ENCODE data around the gene SPEG.

Gene SPEG

DNA sequence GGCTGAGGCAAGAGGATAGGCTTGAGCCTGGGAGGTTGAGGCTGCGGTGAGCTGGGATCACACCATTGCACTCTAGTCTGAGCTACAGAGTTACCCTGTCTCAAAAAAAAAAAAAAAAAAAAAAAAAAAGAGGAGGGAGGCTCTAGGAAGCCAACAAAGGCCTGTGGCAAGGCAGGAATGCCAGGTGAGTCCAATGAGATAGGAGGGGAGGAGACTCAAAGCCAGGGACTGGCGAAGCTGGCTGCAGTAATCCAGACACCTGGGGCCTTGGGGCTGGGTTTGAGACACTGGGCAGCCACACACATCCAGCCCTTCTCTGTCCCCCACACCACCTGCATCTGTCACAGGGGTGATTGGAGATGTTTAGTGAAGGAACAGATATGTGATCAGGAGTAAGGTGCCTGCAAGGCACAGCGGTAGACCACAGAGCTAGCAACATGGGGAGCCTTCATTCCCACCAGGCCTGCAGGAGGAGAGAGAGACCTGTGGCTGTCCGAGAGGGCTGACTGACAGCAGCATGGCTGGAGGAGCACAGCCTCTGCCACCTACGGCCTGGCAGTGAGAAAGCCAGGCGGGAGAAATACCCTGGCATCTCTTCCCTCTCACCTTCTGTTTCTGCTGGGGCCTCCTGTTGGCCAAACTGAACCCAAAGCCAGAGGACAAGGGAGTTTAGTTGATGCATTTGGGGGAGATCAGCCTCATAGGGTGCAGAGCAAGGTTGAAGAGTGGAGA is 99.5 kb downstream of the SPEG start:
- no peak for DNase-seq (ENCODE audit: low spot score)

DNA sequence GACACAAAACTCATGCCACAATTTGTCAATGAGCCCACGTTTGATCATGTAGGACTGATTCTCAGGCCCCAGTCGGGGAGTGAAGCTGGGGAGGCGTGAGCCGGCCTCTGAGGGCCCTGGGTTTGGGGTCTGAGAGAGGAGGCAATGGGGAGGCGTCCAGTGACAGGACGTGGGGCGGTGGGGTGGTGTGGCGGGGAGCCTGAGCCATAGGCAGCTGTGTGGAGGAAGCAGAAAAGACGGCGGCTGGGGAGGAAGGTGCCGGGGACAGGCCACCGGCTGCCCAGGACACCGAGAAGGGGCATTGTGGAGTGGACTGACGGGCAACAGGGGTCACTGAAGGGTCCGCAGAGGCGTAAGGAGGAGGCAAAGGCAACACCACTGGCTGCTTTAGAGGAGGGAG is 101.8 kb downstream of the SPEG start:
- no peak for DNase-seq (ENCODE audit: low spot score)

DNA sequence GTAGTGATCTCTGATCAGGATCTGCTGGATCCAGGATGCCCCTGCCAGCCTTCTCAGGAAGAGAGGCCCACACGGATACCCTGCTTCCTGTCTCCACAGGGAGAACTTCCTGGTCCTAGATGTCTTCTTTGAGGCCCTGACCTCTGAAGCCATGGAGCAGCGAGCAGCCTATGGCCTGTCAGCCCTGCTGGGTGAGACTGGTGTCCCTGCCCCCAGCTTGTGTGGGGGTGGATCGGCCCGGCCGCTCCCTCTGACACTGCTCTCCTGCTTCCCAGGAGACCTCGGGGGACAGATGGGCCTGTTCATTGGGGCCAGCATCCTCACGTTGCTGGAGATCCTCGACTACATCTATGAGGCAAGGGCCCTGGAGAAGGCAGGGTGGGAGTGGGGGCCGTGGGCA is 102.3 kb downstream of the SPEG start:
- no peak for DNase-seq (ENCODE audit: low spot score)

DNA sequence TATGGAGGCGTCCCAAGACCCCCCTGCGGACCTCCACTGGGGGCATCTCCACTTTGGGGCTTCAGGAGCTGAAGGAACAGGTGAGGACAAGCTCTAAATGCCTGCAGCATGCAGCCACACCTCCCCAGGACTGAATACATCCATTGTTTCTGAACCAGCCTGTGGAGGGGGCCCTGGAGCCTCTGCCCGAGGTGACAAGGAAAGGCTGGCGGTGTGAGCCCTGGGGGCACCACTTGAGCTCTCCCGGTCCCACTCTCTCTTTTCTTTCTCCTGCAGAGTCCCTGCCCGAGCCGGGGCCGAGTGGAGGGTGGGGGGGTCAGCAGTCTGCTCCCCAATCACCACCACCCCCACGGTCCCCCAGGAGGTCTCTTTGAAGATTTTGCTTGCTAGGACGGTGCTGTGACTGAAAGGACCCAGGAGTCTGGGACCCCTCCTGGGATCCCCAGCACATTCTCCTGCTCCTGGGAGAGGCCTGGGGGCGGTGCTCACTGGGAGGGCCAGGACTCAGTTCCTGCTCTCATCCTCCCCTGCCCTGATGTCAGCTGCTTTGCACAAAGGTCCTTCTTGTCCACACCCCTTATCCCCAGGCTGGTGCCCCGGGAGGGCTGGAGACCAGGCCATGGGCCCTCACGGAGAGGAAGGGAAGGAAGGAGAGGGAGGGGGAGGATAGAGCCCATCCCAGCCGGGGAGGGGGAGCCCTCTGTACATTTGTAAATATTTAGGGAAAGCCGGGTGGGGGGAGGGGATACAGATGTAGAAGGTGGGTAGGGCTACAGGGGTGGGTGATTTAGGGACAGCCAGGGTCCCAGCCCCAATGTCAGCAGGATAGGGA is 103.2 kb downstream of the SPEG start:
- DNase-seq (ENCODE audit: low spot score), result no peak

DNA sequence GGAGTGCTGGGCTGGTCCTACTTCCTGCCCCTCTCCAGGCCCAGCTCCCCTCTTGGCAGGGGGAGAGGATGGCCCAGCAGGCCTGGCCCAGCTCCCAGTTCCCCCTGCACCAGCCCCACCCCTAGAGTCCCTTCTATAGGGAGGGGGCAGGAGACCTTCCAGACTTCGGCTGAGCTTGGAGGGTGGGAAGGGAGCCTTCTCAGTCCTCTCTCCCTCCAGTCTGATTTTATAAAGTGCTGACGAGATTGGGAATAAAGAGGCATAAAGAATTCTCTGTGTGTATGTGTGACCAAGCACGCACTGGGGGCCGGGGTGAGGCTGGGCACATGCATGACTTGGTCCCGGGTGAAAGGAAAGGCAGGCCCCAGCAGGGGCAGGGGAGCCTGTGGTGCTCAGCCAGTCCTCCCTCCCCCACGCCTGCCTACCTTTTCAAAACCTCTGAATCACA is 103.9 kb downstream of the SPEG start:
- no peak for DNase-seq (ENCODE audit: low spot score)

DNA sequence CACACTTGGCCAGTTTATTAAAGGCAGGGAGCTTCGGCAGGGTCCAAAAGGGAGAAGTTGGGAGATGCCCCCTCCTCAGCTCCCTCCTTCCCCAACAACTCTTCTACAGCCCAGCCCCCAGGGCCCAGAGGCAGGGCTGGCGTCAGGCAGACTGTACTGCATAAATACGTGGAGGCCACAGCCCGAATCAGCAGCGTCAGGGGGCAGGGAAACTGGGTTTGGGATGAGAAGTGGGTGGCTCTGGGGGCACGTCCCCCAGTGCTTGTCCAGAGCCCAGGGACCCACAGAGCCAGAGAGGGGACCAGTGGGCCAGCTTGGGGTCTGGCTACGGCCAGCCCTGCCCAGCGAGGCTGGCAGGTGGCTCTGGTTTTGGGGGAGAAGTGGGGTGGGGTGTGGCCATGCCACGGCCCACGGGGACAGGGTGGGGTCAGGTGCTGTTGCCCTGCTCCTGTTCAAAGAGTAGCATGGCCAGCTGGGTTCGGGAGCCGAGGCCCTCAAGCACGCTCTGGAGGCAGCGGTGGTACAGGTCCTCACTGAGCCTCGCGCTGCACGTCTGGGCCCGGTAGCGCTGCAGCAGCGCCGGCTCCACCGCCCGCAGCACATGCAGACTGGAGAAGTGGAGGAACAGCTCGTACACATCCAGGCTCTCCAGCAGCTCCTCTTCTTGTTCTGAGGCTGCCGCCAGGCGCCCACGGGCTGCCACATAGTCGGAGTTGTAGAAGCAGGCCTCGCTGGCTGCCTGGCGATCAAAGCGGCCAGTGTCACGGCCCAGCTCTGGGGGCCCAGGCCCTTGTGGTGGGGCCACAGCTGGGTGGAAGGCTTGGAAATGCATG is 104.5 kb downstream of the SPEG start:
- DNase-seq (ENCODE audit: low spot score), result no peak

DNA sequence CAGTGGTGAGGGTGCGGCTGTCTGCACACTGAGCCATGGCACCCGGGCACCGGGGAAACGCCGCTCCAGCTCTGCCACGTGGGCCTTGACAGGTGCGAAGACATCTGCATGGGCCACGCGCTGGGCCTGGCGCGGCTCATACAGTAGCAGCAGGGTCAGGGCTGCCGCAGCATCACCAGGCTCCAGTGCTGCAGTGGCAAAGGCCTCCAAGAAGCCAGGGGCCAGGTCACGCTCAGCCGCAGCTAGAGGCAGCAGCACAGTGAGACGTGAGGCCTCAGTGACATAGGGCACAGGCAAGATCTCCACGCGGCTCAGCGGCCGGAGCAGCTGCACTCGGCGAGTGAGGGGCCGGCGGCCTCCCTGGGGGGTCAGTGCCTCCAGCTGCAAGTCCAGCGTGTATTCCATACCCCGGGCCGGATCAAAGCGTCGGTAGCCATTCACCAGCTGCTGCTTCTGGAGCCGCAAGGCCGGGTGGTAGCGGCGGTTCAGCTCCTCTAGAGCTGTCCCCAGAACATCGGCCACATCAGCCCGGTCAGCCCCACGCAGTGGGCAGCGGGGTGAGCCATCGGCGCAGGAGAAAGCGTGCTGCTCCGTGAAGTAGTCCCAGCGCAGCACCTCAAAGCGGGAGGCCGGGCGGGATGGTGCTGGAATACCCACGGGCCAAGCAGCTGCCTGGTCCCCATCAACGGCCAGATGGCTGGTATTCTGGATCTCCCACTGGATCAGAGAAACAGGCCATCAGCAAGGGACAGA is 105.5 kb downstream of the SPEG start:
- DNase-seq (ENCODE audit: low spot score), result no peak

DNA sequence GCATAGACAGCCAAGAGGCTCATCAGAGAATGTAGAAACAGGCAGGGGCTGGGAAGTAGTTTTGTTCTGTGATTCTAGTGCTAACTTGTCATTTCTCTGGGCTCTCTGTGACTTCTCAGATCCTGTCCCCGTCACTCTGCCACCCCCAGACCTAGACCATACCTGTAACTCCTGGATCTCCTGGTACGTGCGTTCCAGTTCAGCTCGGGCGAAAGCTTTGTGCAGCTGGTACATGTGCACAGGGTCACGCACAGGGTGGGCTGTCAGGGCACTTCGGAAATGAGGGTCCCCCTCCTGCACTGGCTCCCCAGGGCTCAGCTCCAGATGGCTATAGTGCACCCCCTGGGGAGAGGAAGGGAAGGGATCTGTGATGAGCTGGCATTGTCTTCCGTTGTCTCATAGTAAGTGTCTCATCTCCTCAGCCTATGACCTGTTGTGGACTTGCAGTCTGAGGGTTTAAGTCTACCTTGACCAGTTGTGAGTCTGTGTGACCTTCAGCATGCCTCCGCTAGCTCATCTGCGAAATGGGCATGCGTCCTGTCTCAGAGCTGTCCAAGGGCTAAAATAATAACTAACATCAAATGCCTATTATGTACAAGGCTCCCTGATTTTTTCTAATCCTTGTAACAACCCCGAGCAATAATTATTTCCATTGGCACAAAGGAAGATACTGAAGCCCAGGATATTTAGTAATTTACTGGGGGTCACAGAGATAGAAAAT is 106.3 kb downstream of the SPEG start:
- no peak for DNase-seq (ENCODE audit: low spot score)

DNA sequence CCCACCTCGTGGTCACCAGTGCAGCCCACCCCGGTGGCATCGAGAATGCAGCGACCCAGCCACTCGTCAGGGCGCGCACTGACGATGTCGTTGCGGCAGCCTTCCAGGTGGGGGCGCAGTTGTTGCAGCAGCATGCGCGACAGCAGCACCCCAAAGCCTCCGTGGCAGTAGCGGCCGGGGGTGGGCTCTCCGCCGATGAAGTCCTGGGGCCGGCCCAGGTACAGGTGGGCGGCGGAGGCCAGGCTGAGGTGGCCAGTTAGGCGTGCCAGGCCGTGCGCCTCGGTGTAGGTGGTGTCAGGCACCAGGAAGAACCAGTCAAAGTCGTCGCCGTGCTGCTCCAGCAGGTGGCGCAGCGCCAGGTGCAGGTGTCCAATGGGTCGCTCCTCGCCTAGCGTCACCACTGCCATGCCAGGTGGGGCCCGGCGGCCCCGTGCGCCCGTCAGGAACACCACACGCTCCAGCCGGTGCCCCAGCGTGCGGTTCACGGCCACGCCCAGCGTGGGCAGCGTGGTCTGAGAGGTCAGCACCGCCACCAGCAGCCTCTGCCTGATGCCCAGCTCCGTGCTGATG is 107.1 kb downstream of the SPEG start:
- DNase-seq (ENCODE audit: low spot score), result peak; percentile 78

DNA sequence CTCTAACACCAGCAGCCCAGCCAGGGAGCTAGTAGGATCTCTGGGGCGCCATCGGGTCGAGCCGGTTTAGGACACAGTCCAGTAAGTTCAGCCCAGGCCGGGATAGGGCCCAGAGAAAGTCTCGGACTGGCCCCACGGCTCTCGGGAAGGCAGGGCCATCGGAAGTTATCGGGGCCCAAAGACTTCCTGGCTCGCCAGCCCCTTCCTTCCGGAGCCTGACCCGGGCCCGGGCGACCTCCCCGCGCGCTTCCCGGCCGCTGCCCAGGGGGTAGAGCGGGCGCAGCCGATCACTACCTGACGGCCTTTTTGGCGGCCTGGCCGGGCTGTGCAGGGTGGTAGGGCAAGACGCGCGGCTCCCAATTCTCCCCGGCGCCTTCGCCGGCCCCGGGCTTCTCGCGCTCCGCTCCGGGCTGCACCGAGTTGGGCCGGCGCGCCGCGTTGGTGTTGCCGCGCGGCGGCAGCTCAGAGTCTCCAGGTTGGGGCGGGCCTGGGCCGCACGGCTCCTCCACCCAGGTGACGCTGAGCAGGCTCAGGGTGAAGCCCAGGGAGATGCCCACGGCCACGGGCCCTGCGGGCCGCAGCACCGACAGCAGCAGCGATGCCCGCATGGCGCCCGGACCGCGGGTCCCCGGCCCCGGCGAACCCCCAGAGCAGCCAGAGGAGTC is 108.4 kb downstream of the SPEG start:
- DNase-seq (ENCODE audit: low spot score), result peak; percentile 39

DNA sequence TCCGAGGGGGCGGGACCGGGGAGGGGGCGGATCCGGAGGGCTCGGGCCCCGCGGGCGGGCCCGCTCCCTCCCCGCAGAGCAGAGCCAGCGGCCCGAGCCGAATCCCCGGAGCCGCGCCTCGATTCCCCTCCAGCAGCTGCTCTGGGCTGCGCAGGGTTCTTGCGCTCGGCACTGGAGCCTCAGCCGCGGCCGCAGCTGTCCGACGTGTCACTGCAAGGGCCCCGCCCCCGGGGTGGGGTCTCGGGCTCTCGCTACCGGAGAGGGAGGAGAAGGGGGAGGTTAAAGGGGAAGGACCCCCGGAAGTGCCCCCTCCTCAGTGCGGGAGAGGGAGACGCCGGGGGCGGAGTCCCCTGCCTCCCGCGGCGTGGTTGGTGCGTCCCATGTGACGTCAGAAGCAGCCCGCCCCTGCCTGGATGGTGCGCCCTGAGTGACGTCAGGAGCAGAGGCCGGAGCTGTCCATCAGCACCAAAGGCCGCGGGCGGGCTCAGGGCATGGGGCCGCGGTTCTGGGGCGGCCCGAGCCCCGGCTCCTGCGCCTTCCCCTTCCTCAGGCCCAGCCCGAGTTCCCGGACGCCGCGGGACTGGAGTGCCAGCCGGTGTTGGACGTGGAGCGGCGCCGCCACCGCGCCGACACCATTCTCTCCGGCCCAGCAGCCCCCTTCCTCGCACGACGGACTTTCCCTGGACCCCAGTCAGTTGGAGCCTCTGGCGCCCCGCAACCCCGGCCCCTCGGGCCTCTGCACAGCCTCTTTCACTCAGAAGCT is 109.1 kb downstream of the SPEG start, which contains the start of the genes CHPF and TMEM198:
Gene CHPF, minus strand, starts transcription at position 214 of the 763 bp plus-strand sequence. CDS start 271 bp downstream, outside the sequence.
Gene TMEM198, plus strand, starts transcription at position 433 of the 763 bp plus-strand sequence. CDS start 700 bp downstream, outside the sequence.
- DNase-seq (ENCODE audit: low spot score), result peak; percentile 99

DNA sequence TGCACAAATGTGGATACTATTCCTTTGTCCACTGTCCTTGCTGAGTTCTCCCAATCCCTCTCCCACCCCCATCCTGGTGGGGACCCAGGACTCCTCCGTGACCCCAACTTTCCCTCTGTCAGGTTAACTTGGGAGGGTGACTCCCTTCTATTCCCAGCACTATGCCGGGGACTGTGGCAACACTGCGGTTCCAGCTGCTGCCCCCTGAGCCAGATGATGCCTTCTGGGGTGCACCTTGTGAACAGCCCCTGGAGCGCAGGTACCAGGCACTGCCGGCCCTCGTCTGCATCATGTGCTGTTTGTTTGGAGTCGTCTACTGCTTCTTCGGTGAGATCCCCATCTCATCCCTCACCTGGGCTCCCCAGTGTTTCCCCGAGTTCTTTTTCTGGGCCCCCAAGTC is 109.9 kb downstream of the SPEG start:
- no peak for DNase-seq (ENCODE audit: low spot score)

DNA sequence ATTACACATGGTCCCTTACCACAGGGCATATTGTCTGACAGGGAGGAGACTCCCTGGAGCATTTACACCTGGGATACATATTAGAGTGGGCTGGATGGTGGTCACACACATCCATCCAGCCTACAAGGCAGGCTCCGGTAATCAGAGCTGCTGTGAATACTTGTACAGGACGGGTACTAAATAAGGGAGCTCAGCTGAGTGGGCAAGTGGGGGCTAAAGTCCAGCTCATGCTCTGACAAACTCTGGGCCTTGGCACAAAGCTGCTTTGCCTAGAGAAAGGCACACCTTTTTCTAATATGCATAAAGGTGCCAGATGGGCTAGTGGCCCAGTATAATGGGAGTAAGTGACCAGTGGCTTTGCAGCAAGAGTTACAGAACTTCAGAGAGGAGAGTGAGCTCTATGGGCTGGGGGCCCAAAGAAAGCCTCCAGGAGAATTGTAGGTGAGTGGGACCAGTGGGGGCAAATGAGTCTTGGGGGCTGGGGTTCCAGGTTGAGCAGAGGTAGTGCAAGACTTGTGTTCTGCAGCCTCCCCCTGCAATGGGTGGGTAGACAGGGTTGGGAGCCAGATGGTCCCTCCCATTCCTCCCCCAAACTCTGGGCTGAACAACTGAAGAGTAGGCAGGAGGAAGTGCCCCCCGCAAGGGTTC is 110.8 kb downstream of the SPEG start:
- no peak for DNase-seq (ENCODE audit: low spot score)

DNA sequence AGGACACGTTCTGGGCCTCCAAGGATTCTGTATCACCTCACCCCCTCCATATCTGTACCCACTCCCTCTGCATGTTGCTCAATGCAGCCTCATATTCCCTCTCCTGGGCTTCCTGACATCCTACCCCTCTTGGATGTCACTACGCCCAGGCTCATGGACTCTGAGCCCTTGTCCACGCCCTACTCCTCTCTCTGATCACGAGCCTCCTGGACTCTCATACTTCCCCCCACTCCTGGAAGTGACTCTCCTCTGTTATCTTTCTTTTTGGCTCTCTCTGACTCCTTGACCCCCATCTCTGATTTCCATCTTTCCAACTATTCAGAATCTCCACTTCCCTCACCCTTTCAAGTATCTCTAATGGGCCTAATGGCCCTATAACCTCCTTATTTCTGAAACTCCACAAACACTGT is 111.3 kb downstream of the SPEG start:
- DNase-seq (ENCODE audit: low spot score), result no peak

DNA sequence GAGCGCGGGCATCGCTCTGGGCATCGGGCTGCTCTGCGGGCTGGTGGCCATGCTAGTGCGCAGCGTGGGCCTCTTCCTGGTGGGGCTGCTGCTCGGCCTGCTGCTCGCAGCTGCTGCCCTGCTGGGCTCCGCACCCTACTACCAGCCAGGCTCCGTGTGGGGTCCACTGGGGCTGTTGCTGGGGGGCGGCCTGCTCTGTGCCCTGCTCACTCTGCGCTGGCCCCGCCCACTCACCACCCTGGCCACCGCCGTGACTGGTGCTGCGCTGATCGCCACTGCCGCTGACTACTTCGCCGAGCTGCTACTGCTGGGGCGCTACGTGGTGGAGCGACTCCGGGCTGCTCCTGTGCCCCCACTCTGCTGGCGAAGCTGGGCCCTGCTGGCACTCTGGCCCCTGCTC is 113.0 kb downstream of the SPEG start:
- no peak for DNase-seq (ENCODE audit: low spot score)
